DOHH2 (cell line): ENCODE results near the gene ACSF2.

Experiments used
- H3F3A ChIP-seq: fragments of 200-600 bp; sonication (generic), shearing (Covaris generic); 2 replicates; pipeline ENCODE4 v1.6.0; 2016; ENCODE audit warnings: antibody characterized with exemption, mild to moderate bottlenecking; ENCODE audit not compliant: control insufficient read depth, insufficient read depth
- H3K27ac ChIP-seq: fragments of 200-600 bp; sonication (generic); 2 replicates; pipeline ENCODE4 v1.5.1; 2014; ENCODE audit warnings: low read depth, mild to moderate bottlenecking, low read length, moderate library complexity
- H3K27me3 ChIP-seq: fragments of 200-600 bp; sonication (generic); 2 replicates; pipeline ENCODE4 v1.6.1; 2014; ENCODE audit warnings: mild to moderate bottlenecking, low read length, mixed read lengths; ENCODE audit not compliant: control insufficient read depth
- H3K36me3 ChIP-seq: fragments of 200-600 bp; sonication (generic); 2 replicates; pipeline ENCODE4 v1.6.1; 2014; ENCODE audit warnings: mild to moderate bottlenecking, low read length, moderate library complexity, mixed read lengths; ENCODE audit not compliant: control insufficient read depth
- H3K4me1 ChIP-seq: fragments of 200-600 bp; sonication (generic); 2 replicates; pipeline ENCODE4 v1.6.1; 2014; ENCODE audit warnings: mild to moderate bottlenecking, low read length, mixed read lengths; ENCODE audit not compliant: control insufficient read depth
- H3K4me2 ChIP-seq: fragments of 200-600 bp; sonication (generic); 2 replicates; pipeline ENCODE4 v1.6.0; 2014; ENCODE audit warnings: mild to moderate bottlenecking, low read length, moderate library complexity
- H3K4me3 ChIP-seq: fragments of 200-600 bp; sonication (generic); 2 replicates; pipeline ENCODE4 v1.5.1; 2014; ENCODE audit warnings: mild to moderate bottlenecking, low read length, mixed read lengths
- H3K79me2 ChIP-seq: fragments of 200-600 bp; sonication (generic); 2 replicates; pipeline ENCODE4 v1.6.1; 2014; ENCODE audit warnings: mild to moderate bottlenecking, low read length, mixed read lengths; ENCODE audit not compliant: control insufficient read depth
- H3K9me2 ChIP-seq: fragments of 200-600 bp; sonication (generic); replicated peaks from 2 replicates; pipeline ENCODE4 v1.6.1; 2014; ENCODE audit warnings: mild to moderate bottlenecking, low read length, mixed read lengths; ENCODE audit not compliant: control insufficient read depth
- H3K9me3 ChIP-seq: fragments of 200-600 bp; sonication (generic); 2 replicates; pipeline ENCODE4 v1.6.1; 2014; ENCODE audit warnings: antibody characterized with exemption, low read length, mixed read lengths; ENCODE audit not compliant: control insufficient read depth, insufficient read depth
- H4K20me1 ChIP-seq: fragments of 200-600 bp; sonication (generic); 2 replicates; pipeline ENCODE4 v1.6.0; 2014; ENCODE audit warnings: low read depth, mild to moderate bottlenecking, antibody characterized with exemption, low read length, moderate library complexity; ENCODE audit not compliant: control insufficient read depth, insufficient read depth
- EZH2phosphoT487 ChIP-seq: fragments of 200-600 bp; sonication (generic); IDR thresholded peaks from 2 replicates; pipeline ENCODE4 v1.6.1; 2017; ENCODE audit warnings: borderline replicate concordance, mild to moderate bottlenecking, antibody characterized with exemption, low read length, moderate library complexity, mixed read lengths
- TF ChIP-seq, protein P1 (sequence below): fragments of 200-600 bp; sonication (generic); IDR thresholded peaks from one replicate; pipeline ENCODE4 v1.5.1; 2014; ENCODE audit warnings: antibody characterized with exemption, mild to moderate bottlenecking, low read depth, low read length; ENCODE audit not compliant: poor library complexity, severe bottlenecking

ACSF2 gene

DNA sequence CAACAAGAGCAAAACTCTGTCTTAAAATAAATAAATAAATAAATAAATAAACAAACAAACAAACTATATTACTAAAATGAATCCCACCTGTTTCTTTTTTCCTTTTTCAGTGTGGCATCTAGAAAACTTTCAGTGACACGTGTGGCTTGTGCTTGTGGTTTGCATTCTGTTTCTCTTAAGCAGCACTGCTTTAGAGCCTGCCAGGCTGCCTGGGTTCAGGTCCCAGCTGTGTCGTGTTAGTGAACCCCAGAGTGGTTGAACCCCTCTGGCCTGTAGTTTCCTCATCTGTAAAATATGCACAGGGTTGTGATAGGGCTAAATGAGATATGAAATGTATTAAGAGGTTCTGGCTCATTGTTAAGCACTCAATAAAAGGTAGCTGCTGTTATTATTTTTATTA lies 94.5 kb downstream of the ACSF2 start:
- H3K9me2 ChIP-seq, result no peaks in the 10 kb centered on the region
- no peaks in the 10 kb centered on the region for H3K79me2 ChIP-seq
- no peaks in the 10 kb centered on the region for H3K36me3 ChIP-seq
- TF ChIP-seq EZH2phosphoT487, result no peak
- peaks cover 4% of the 10 kb centered on the region for H3K4me1 ChIP-seq
- no peaks in the 10 kb centered on the region for H3F3A ChIP-seq
- no peak overlapping the region for H3K4me3 ChIP-seq
- no peak overlapping the region for H3K27ac ChIP-seq
- no peak overlapping the region for H3K4me2 ChIP-seq
- no peaks in the 10 kb centered on the region for H3K9me3 ChIP-seq
- H3K27me3 ChIP-seq, result no peaks in the 10 kb centered on the region
- H4K20me1 ChIP-seq, result no peaks in the 10 kb centered on the region

DNA sequence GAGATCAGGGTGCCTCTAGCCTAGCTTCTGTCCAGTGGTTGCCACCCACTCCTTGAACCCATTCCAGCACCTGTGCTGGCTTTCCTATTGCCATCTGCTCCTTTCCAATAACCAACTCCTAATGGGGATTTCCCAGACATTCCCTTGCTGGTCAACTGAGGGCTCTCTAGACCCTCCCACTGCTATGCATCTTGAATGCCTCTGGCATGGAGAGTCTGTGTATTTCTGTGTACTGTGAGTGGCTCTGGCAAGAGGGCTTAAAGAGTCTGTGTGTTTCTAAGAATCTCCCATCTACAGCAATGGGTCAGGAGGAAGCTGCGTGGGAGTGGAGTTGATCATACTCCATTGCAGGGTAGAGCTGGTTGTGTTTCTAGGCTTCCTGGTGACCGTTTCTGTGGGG lies 95.5 kb downstream of the ACSF2 start:
- Histone ChIP-seq H3K4me1 (no peaks in the 10 kb centered on the region), H3K4me3 (no peak overlapping the region), H3K9me2 (no peaks in the 10 kb centered on the region), H3K79me2 (no peaks in the 10 kb centered on the region), H3K27ac (no peak overlapping the region), H4K20me1 (no peaks in the 10 kb centered on the region), H3K36me3 (no peaks in the 10 kb centered on the region), H3K9me3 (no peaks in the 10 kb centered on the region), H3K4me2 (no peak overlapping the region), H3F3A (no peaks in the 10 kb centered on the region), H3K27me3 (no peaks in the 10 kb centered on the region)
- TF ChIP-seq, protein P1, sequence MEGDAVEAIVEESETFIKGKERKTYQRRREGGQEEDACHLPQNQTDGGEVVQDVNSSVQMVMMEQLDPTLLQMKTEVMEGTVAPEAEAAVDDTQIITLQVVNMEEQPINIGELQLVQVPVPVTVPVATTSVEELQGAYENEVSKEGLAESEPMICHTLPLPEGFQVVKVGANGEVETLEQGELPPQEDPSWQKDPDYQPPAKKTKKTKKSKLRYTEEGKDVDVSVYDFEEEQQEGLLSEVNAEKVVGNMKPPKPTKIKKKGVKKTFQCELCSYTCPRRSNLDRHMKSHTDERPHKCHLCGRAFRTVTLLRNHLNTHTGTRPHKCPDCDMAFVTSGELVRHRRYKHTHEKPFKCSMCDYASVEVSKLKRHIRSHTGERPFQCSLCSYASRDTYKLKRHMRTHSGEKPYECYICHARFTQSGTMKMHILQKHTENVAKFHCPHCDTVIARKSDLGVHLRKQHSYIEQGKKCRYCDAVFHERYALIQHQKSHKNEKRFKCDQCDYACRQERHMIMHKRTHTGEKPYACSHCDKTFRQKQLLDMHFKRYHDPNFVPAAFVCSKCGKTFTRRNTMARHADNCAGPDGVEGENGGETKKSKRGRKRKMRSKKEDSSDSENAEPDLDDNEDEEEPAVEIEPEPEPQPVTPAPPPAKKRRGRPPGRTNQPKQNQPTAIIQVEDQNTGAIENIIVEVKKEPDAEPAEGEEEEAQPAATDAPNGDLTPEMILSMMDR, result no peak
- TF ChIP-seq EZH2phosphoT487, result no peak

DNA sequence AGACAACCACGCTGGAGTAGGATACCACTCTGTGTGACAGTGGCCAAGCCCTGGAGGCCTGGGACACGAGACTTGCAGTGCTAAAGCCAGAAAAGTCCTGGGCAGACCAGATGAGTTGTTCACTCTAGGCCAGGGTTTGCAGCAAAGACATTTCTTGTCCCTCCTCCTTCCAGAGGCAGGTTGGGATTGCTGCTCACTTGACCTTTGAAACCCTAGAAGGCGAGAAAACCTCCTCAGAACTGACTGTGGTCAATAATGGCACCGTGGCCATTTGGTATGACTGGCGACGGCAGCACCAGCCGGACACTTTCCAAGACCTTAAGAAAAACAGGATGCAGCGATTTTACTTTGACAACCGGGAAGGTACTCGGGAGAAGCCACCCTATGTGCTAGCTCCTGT lies 96.7 kb downstream of the ACSF2 start:
- H3K4me2 ChIP-seq, result no peak overlapping the region
- no peaks in the 10 kb centered on the region for H3K4me1 ChIP-seq
- no peaks in the 10 kb centered on the region for H3K9me3 ChIP-seq
- no peaks in the 10 kb centered on the region for H4K20me1 ChIP-seq
- TF ChIP-seq EZH2phosphoT487, result no peak
- H3K36me3 ChIP-seq, result no peaks in the 10 kb centered on the region
- H3K27me3 ChIP-seq, result no peaks in the 10 kb centered on the region
- no peak overlapping the region for H3K27ac ChIP-seq
- H3F3A ChIP-seq, result no peaks in the 10 kb centered on the region
- no peaks in the 10 kb centered on the region for H3K79me2 ChIP-seq
- H3K4me3 ChIP-seq, result no peak overlapping the region
- H3K9me2 ChIP-seq, result no peaks in the 10 kb centered on the region

DNA sequence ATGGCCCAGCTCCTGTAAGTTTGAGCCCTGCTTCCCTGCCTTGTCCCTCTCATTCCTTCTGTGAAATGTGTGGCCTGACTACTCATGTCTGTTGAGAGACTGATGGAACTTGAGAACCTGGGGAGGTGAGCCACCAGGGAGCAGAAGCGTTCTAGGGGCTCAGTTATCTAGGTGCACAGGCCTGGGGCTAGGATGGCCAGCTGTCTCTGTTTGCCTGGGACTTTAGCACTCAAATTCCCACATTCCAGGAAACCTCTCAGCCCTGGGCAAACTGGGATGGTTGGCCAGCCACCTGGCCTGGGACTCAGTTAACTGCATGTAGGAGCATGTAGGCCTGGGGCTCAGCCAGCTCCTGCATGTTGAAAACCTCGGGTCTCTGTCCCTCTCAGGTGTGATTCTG lies 97.2 kb downstream of the ACSF2 start:
- Histone ChIP-seq H3K4me3 (no peak overlapping the region), H3K79me2 (no peaks in the 10 kb centered on the region), H3F3A (no peaks in the 10 kb centered on the region), H3K9me2 (no peaks in the 10 kb centered on the region), H3K27me3 (no peaks in the 10 kb centered on the region), H4K20me1 (no peaks in the 10 kb centered on the region), H3K4me2 (no peak overlapping the region), H3K9me3 (no peaks in the 10 kb centered on the region), H3K4me1 (no peaks in the 10 kb centered on the region), H3K36me3 (no peaks in the 10 kb centered on the region), H3K27ac (no peak overlapping the region)
- no peak for TF ChIP-seq EZH2phosphoT487
- TF ChIP-seq, protein P1, result no peak
